ENCODE measurements around the gene NAPSA. TPM values are rescaled to one million over a fixed set of nuclear protein-coding genes. Genes with fewer than 3 reads are reported as not detected.

The NAPSA gene
- total and polyA plus RNA-seq, 10 of the 15 experiments (the other 5 are each of a cell fraction or from before 2014, with no cell fraction given) = 6.7 to 45.4 (median 17.1) TPM

GRCh38 chr19:50368649-50369570, 3.5 kb upstream of the NAPSA start (continued):
- TF ChIP-seq KAT2A (conservative IDR thresholded peaks at IDR 0.05; ENCODE audit: control insufficient read depth, low read depth, low read length) (no peak), ESRRA (IDR thresholded peaks at IDR 0.05; ENCODE audit: low read length) (no peak), RB1 (IDR thresholded peaks at IDR 0.05; ENCODE audit: borderline replicate concordance) (0 out of 2 replicates have a peak, but pooled peaks have one; percentile 58), CTCF (IDR thresholded peaks at IDR 0.05 in 2 of 3, conservative IDR thresholded peaks at IDR 0.05 in 1 of 3; ENCODE audit: control insufficient read depth in 2 of 3, extremely low read depth in 1 of 3, insufficient read depth in 1 of 3, low read depth in 3 of 3, low read length in 3 of 3) (peak; percentile 79 to 81 (median 79)), CREM (IDR thresholded peaks at IDR 0.05; ENCODE audit: low read depth) (no peak), CEBPZ (IDR thresholded peaks at IDR 0.05; ENCODE audit: low read depth, low read length) (no peak), POLR2A (IDR thresholded peaks at IDR 0.05; ENCODE audit: low read depth, low read length) (peak; percentile 69), NRF1 (conservative IDR thresholded peaks at IDR 0.05; ENCODE audit: low read depth, low read length) (no peak), USF1 (IDR thresholded peaks at IDR 0.05; ENCODE audit: borderline replicate concordance, extremely low read length, insufficient read depth, low read depth, low read length) (peak; percentile 89), RAD21 (IDR thresholded peaks at IDR 0.05; ENCODE audit: insufficient read depth, low read depth, low read length) (peak; percentile 77), ATF3 (IDR thresholded peaks at IDR 0.05; ENCODE audit: borderline replicate concordance, extremely low read depth, low read depth, low read length) (0 out of 2 replicates have a peak, but pooled peaks have one; percentile 46), MXI1 (IDR thresholded peaks at IDR 0.05; ENCODE audit: low read depth, low read length) (no peak), PAX8 (IDR thresholded peaks at IDR 0.05) (no peak), ZBTB11 (CRISPR knock-in tag; IDR thresholded peaks at IDR 0.05) (no peak), SPI1 (IDR thresholded peaks at IDR 0.05; ENCODE audit: borderline replicate concordance, insufficient read depth, low read depth, low read length) (no peak), BMI1 (IDR thresholded peaks at IDR 0.05; ENCODE audit: borderline replicate concordance) (no peak)

Measured in GM12878 (cell line).